Panc1 (cell line): ENCODE results near the gene ACVR1B.

Experiments
- POLR2AphosphoS5 ChIP-seq: IDR thresholded peaks from 2 replicates; pipeline ENCODE4 v1.6.1; 2012; ENCODE audit warnings: mild to moderate bottlenecking, low read depth, low read length, moderate library complexity
- REST ChIP-seq, 2 experiments: IDR thresholded peaks; 2 replicates each; pipeline ENCODE4 v1.6.1; 2011 to 2012; ENCODE audit warnings: low read depth in 2 of 2, control low read depth in 1 of 2, low read length in 1 of 2, mild to moderate bottlenecking in 1 of 2, moderate library complexity in 1 of 2; ENCODE audit not compliant: insufficient read depth in 1 of 2
- SIN3A ChIP-seq: IDR thresholded peaks from 2 replicates; pipeline ENCODE4 v1.6.1; 2012; ENCODE audit warnings: low read depth, mild to moderate bottlenecking, low read length, moderate library complexity, borderline replicate concordance; ENCODE audit not compliant: insufficient read depth
- TF ChIP-seq, protein P1 (sequence below): fragments of 450-650 bp; IDR thresholded peaks from 2 replicates; pipeline ENCODE4 v1.5.1; 2017; ENCODE audit warnings: mild to moderate bottlenecking

DNA sequence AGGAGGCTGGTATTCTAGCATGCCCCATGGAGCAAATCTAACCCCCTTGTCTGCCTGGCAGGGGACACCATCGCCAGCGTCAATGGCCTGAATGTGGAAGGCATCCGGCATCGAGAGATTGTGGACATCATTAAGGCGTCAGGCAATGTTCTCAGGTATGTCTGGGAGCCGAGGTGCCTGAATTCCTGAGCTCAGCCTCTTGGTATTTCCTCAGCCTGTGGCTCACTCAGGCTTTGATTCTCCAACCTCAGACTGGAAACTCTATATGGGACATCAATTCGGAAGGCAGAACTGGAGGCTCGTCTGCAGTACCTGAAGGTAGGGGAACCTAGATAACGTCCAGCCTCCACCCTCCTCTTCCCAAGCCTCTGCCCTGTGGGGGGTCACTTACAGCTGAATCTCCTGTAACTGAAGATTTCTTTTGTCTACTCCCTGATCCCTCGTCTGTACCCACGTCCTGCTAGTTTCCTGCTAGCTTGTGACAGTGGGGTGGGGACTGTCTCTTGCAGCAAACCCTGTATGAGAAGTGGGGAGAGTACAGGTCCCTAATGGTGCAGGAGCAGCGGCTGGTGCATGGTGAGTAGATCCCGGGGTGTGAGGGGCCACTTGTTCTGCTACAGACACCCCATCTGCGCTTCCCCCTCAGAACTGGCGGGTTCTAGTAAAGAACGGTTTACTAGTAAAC is 62.3 kb downstream of the ACVR1B start:
- TF ChIP-seq, protein P1, sequence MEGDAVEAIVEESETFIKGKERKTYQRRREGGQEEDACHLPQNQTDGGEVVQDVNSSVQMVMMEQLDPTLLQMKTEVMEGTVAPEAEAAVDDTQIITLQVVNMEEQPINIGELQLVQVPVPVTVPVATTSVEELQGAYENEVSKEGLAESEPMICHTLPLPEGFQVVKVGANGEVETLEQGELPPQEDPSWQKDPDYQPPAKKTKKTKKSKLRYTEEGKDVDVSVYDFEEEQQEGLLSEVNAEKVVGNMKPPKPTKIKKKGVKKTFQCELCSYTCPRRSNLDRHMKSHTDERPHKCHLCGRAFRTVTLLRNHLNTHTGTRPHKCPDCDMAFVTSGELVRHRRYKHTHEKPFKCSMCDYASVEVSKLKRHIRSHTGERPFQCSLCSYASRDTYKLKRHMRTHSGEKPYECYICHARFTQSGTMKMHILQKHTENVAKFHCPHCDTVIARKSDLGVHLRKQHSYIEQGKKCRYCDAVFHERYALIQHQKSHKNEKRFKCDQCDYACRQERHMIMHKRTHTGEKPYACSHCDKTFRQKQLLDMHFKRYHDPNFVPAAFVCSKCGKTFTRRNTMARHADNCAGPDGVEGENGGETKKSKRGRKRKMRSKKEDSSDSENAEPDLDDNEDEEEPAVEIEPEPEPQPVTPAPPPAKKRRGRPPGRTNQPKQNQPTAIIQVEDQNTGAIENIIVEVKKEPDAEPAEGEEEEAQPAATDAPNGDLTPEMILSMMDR = no peak
- TF ChIP-seq REST (IDR thresholded peaks at IDR 0.05; ENCODE audit: insufficient read depth in 1 of 2, low read depth in 2 of 2, low read length in 1 of 2) (no peak), POLR2AphosphoS5 (no peak), SIN3A (no peak)
